NCI-H2107 treated with DMSO at 0.1 percent for 48 hours (cell line): ENCODE measurements around the gene SHROOM2.

Experiments
- DNase-seq: peaks from one replicate; lab custom pipeline; 2025; ENCODE audit not compliant: unreplicated experiment; lab: John Stamatoyannopoulos, UW

SHROOM2 gene

GRCh38 chrX:9927698-9928482, 141.7 kb downstream of the SHROOM2 start:
- peak; percentile 91 for DNase-seq

- DNase-seq, result no peak
Observed at GRCh38 chrX:9935436-9935835, 149.2 kb downstream of the SHROOM2 start.

GRCh38 chrX:9937761-9938160, 151.5 kb downstream of the SHROOM2 start:
- no peak for DNase-seq

- DNase-seq, result no peak
Observed at GRCh38 chrX:9938516-9938915, 152.3 kb downstream of the SHROOM2 start.

GRCh38 chrX:9940421-9940820, 154.2 kb downstream of the SHROOM2 start:
- no peak for DNase-seq

GRCh38 chrX:9942086-9942485, 155.9 kb downstream of the SHROOM2 start:
- no peak for DNase-seq

GRCh38 chrX:9943420-9943819, 157.2 kb downstream of the SHROOM2 start:
- DNase-seq, result no peak

- no peak for DNase-seq
Observed at GRCh38 chrX:9947131-9947794, 161.0 kb downstream of the SHROOM2 start.

GRCh38 chrX:9948406-9948805, 162.2 kb downstream of the SHROOM2 start:
- no peak for DNase-seq

GRCh38 chrX:9952300-9952699, 166.1 kb downstream of the SHROOM2 start:
- DNase-seq, result no peak

GRCh38 chrX:9953396-9953795, 167.2 kb downstream of the SHROOM2 start:
- no peak for DNase-seq

- DNase-seq, result no peak
Observed at GRCh38 chrX:9955506-9955905, 169.3 kb downstream of the SHROOM2 start.

GRCh38 chrX:9957743-9958142, 171.5 kb downstream of the SHROOM2 start:
- no peak for DNase-seq

- DNase-seq, result no peak
Observed at GRCh38 chrX:9958183-9958582, 172.0 kb downstream of the SHROOM2 start.

- DNase-seq, result no peak
Observed at GRCh38 chrX:9961750-9962149, 175.5 kb downstream of the SHROOM2 start.

GRCh38 chrX:9966775-9967408, 180.7 kb downstream of the SHROOM2 start, which contains the start of gene CLDN34:
Gene CLDN34 (plus strand): TSS chrX:9967358. CDS start chrX:9967358, 0 bp downstream.
- DNase-seq, result no peak

GRCh38 chrX:9977635-9978034, 191.4 kb downstream of the SHROOM2 start:
- DNase-seq, result no peak

- DNase-seq, result no peak
Observed at GRCh38 chrX:9980401-9980800, 194.2 kb downstream of the SHROOM2 start.

GRCh38 chrX:9980927-9981326, 194.7 kb downstream of the SHROOM2 start:
- no peak for DNase-seq

GRCh38 chrX:9983441-9983840, 197.2 kb downstream of the SHROOM2 start:
- no peak for DNase-seq

GRCh38 chrX:9983846-9984245, 197.6 kb downstream of the SHROOM2 start:
- DNase-seq, result no peak

GRCh38 chrX:9988762-9989161, 202.5 kb downstream of the SHROOM2 start:
- DNase-seq, result no peak
